Stimulated activated naive CD8-positive, alpha-beta T cell treated with anti-CD3 and anti-CD28 coated beads, Interleukin-15, Interleukin-2, amounts not matched to agents 100 ng/mL and 50 ng/mL, for 24 hours (primary cell): ENCODE data around the gene TMEM156.
A peak's percentile ranks its signal among the peaks of the same experiment; 100 is the strongest.
"Not testable (repeated sequence)": the region's sequence is repeated elsewhere in the genome, so short reads cannot be mapped to it uniquely, and the experiment has no call there.

Source experiments
- H3K27ac Mint-ChIP-seq: one replicate; pipeline ENCODE4 v1.8.0; 2021; ENCODE audit warnings: mild to moderate bottlenecking, mixed read lengths
- H3K27me3 Mint-ChIP-seq: one replicate; pipeline ENCODE4 v1.8.0; 2021; ENCODE audit warnings: mixed read lengths
- H3K36me3 Mint-ChIP-seq: one replicate; pipeline ENCODE4 v1.8.0; 2021; ENCODE audit warnings: low read depth, mixed read lengths
- H3K4me1 Mint-ChIP-seq: one replicate; pipeline ENCODE4 v1.8.0; 2021; ENCODE audit warnings: low read depth, mixed read lengths
- H3K4me3 Mint-ChIP-seq: one replicate; pipeline ENCODE4 v1.8.0; 2021; ENCODE audit warnings: mild to moderate bottlenecking, mixed read lengths
- H3K9me3 Mint-ChIP-seq: one replicate; pipeline ENCODE4 v1.8.0; 2021; ENCODE audit warnings: mixed read lengths

Gene TMEM156

DNA sequence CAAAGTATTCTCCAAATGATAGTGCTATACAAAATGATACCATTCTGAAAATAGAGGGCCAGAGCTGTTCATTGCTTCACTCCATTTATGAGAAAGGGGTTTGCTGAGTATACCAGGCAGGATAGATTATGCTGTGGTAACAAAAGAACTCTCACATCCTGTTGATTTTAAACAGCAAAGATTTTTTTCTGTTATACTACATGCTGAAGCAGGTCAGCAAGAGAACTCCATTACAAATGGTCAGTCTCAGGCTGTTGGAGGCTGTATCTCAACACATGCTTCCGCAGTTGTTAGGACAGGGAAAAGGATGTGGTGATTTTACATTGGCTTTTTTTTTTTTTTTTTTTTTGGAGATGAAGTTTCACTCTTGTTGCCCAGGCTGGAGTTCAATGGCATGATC, 16.1 kb upstream of the TMEM156 start:
- no peaks in the 10 kb centered on the region for H3K27me3 Mint-ChIP-seq
- H3K4me3 Mint-ChIP-seq: no peak overlapping the region
- no peak overlapping the region for H3K27ac Mint-ChIP-seq
- no peaks in the 10 kb centered on the region for H3K9me3 Mint-ChIP-seq
- peaks cover 12% of the 10 kb centered on the region for H3K36me3 Mint-ChIP-seq
- H3K4me1 Mint-ChIP-seq: peaks cover 47% of the 10 kb centered on the region

DNA sequence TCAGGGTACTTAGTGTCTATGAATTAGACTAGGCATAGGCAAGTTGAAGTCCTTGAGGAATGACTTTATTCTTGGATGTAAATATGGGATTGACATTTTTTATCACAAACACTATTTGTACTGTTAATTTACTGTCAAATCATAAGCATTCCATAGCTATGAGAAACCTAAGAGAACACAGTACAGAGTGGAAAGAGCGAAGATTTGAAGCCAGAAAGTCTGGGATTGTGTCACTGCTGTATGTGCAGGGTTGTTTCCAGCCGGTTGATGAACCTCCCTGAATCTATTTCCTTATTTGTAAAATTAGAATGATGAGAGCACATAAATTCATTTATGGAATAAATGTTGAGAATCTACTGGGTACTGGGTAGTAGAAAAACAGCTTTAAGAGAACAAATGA, 15.5 kb upstream of the TMEM156 start:
- Mint-ChIP-seq H3K36me3 (peaks cover 12% of the 10 kb centered on the region), H3K9me3 (no peaks in the 10 kb centered on the region), H3K27me3 (no peaks in the 10 kb centered on the region), H3K4me3 (peak overlapping the region; percentile 17), H3K27ac (peak overlapping the region; percentile 55), H3K4me1 (peaks cover 51% of the 10 kb centered on the region)

- Mint-ChIP-seq H3K4me1 (peaks cover 56% of the 10 kb centered on the region), H3K36me3 (peaks cover 12% of the 10 kb centered on the region), H3K27me3 (no peaks in the 10 kb centered on the region), H3K4me3 (peak overlapping the region; percentile 92), H3K9me3 (no peaks in the 10 kb centered on the region), H3K27ac (peak overlapping the region; percentile 92)
Measured at GRCh38 chr4:39046249-39046648, 14.0 kb upstream of the TMEM156 start.

- Mint-ChIP-seq H3K9me3 (no peaks in the 10 kb centered on the region), H3K4me1 (peaks cover 56% of the 10 kb centered on the region), H3K36me3 (peaks cover 12% of the 10 kb centered on the region), H3K4me3 (peak overlapping the region; percentile 92), H3K27ac (peak overlapping the region; percentile 92), H3K27me3 (no peaks in the 10 kb centered on the region)
Measured at GRCh38 chr4:39045827-39046221, 13.6 kb upstream of the TMEM156 start.

- H3K4me3 Mint-ChIP-seq: peak overlapping the region; percentile 92
- peaks cover 12% of the 10 kb centered on the region for H3K36me3 Mint-ChIP-seq
- no peaks in the 10 kb centered on the region for H3K9me3 Mint-ChIP-seq
- peaks cover 56% of the 10 kb centered on the region for H3K4me1 Mint-ChIP-seq
- no peaks in the 10 kb centered on the region for H3K27me3 Mint-ChIP-seq
- H3K27ac Mint-ChIP-seq: peak overlapping the region; percentile 92
Measured at GRCh38 chr4:39044956-39045826, 13.0 kb upstream of the TMEM156 start.

DNA sequence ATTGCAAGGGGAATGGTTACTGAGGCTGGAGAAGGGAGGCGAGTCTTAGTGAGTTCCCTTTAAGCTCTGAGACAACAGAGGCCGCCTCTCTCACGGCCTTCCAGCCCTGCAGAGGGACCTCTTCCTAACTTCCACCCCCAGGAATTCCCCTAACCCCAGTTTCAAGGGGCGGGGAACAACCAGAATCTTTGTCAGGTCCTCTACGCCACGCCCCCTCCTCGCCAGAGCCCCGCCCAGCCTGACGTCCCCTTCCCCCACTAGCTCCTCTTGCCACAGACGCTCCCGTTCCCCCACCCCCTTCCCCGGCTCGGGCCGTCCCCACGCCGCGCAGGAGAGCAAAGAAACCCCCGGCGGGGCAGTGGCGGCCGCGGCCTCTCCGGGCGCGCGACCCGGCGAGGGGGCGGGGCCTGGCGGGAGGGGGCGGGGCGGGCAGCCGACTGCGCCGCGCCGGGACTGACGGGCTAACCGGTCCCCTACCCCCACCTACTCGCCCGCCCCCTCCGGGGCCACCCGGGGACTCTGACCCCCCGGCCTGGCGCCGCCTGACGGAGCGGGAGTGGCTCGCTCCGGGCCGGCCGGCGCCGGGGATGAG, 12.3 kb upstream of the TMEM156 start:
- peaks cover 12% of the 10 kb centered on the region for H3K36me3 Mint-ChIP-seq
- no peaks in the 10 kb centered on the region for H3K9me3 Mint-ChIP-seq
- no peaks in the 10 kb centered on the region for H3K27me3 Mint-ChIP-seq
- H3K27ac Mint-ChIP-seq: peak overlapping the region; percentile 89
- H3K4me1 Mint-ChIP-seq: peaks cover 56% of the 10 kb centered on the region
- H3K4me3 Mint-ChIP-seq: peak overlapping the region; percentile 87

DNA sequence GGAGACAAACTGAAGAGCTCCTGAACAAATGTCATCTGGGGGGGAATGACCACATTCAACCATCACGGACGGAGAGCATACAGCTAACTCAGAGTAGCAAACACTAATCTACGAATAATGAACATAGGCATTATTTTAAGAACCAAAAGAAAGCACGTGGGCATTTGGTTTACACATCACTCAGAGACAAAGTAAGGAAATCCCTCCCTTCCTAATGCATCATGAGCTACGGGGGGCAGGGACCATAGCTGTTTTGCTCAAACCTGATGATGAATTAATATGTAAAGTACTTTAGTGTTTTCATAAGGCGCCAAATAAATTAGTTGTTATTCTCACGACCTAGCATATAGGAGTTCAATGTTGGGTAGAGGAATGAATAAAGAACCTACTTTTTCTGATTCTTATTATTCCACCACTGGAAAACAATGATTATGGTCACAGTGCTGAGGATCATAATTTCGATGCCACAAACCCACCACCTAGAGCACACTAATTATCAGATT, 11.7 kb upstream of the TMEM156 start:
- Mint-ChIP-seq H3K27me3 (no peaks in the 10 kb centered on the region), H3K27ac (peak overlapping the region; percentile 89), H3K9me3 (no peaks in the 10 kb centered on the region), H3K4me3 (peak overlapping the region; percentile 87), H3K4me1 (peaks cover 55% of the 10 kb centered on the region), H3K36me3 (peaks cover 12% of the 10 kb centered on the region)

- H3K4me1 Mint-ChIP-seq: peaks cover 49% of the 10 kb centered on the region
- H3K9me3 Mint-ChIP-seq: no peaks in the 10 kb centered on the region
- no peaks in the 10 kb centered on the region for H3K27me3 Mint-ChIP-seq
- H3K4me3 Mint-ChIP-seq: peak overlapping the region; percentile 87
- peaks cover 12% of the 10 kb centered on the region for H3K36me3 Mint-ChIP-seq
- peak overlapping the region; percentile 89 for H3K27ac Mint-ChIP-seq
Measured at GRCh38 chr4:39043058-39043860, 11.1 kb upstream of the TMEM156 start.

- Mint-ChIP-seq H3K4me3 (no peak overlapping the region), H3K9me3 (no peaks in the 10 kb centered on the region), H3K27me3 (no peaks in the 10 kb centered on the region), H3K4me1 (peaks cover 40% of the 10 kb centered on the region), H3K36me3 (peaks cover 4% of the 10 kb centered on the region), H3K27ac (no peak overlapping the region)
Measured at GRCh38 chr4:39042366-39042765, 10.2 kb upstream of the TMEM156 start.

- Mint-ChIP-seq H3K4me1 (peaks cover 38% of the 10 kb centered on the region), H3K27me3 (no peaks in the 10 kb centered on the region), H3K27ac (no peak overlapping the region), H3K9me3 (no peaks in the 10 kb centered on the region), H3K36me3 (no peaks in the 10 kb centered on the region), H3K4me3 (no peak overlapping the region)
Measured at GRCh38 chr4:39039108-39039507, 6.9 kb upstream of the TMEM156 start.

DNA sequence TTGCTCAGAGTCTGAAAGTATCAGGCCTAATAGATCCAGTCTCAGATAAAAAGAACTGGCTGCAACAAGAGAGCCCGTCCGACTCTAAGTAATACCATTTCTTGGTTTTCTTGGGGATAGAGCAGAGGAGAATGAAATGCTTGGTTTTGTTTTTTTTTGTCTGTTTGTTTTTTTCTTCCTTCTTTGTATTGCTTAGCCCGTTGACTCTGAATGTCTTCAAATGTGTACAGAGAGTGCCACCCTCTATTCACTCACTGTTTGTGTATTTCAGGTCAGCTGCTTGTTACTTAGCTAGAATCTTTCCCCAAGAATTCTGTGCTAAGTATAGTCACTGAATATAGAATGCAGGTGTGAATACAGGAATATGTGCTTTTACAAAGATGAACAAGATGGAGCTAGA, 5.7 kb upstream of the TMEM156 start:
- Mint-ChIP-seq H3K27ac (no peak overlapping the region), H3K36me3 (no peaks in the 10 kb centered on the region), H3K27me3 (no peaks in the 10 kb centered on the region), H3K4me3 (no peak overlapping the region), H3K4me1 (peaks cover 35% of the 10 kb centered on the region), H3K9me3 (no peaks in the 10 kb centered on the region)

- Mint-ChIP-seq H3K4me3 (no peak overlapping the region), H3K9me3 (no peaks in the 10 kb centered on the region), H3K36me3 (no peaks in the 10 kb centered on the region), H3K27me3 (no peaks in the 10 kb centered on the region), H3K4me1 (peaks cover 38% of the 10 kb centered on the region), H3K27ac (no peak overlapping the region)
Measured at GRCh38 chr4:39037491-39037825, 5.2 kb upstream of the TMEM156 start.

- H3K4me3 Mint-ChIP-seq: no peak overlapping the region
Measured at GRCh38 chr4:39036172-39036571, 4.0 kb upstream of the TMEM156 start.

DNA sequence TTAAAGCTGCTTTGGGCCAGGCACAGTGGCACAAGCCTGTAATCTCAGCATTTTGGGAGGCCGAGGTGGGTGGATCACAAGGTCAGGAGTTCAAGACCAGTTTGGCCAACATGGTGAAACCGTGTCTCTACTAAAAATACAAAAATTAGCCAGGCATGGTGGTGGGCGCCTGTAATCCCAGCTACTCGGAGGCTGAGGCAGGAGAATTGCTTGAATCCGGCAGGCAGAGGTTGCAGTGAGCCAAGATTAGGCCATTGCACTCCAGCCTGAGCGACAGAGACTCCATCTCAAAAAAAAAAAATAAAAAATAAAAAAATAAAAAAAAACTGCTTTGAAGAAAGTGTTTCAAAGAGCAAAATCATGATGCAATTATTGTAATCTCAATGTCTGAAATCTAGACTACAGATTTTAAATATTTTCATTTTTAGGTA, 604 bp downstream of the TMEM156 start:
- H3K4me1 Mint-ChIP-seq: peaks cover 65% of the 10 kb centered on the region
- H3K4me3 Mint-ChIP-seq: peak overlapping the region; percentile 84
- H3K36me3 Mint-ChIP-seq, H3K9me3 Mint-ChIP-seq, H3K27me3 Mint-ChIP-seq: not testable (repeated sequence)
- peak overlapping the region; percentile 81 for H3K27ac Mint-ChIP-seq

More at GRCh38 chr4:39036172-39036571, 4.0 kb upstream of the TMEM156 start:
- Mint-ChIP-seq H3K36me3 (no peaks in the 10 kb centered on the region), H3K27me3 (no peaks in the 10 kb centered on the region), H3K9me3 (no peaks in the 10 kb centered on the region), H3K4me1 (peaks cover 40% of the 10 kb centered on the region), H3K27ac (no peak overlapping the region)

DNA sequence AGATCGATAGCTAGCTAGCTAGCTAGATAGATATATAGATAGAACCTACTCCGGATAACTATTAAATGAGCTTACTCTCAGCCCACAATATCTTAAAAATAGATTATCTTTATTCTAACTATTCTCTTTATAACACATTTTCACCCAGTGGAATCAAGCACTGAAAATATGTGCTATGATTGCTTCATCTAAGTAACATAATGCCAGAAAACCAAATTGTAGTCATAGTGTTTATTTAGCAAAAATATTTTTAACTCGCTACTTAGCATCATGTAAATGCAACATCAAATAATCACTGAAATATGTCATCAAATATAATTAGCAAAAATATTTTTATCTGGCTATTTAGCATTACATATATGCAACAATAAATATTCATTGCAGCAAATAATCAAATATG, 1.5 kb downstream of the TMEM156 start:
- no peaks in the 10 kb centered on the region for H3K27me3 Mint-ChIP-seq
- no peaks in the 10 kb centered on the region for H3K9me3 Mint-ChIP-seq
- H3K4me3 Mint-ChIP-seq: peak overlapping the region; percentile 84
- H3K36me3 Mint-ChIP-seq: no peaks in the 10 kb centered on the region
- H3K27ac Mint-ChIP-seq: peak overlapping the region; percentile 93
- peaks cover 62% of the 10 kb centered on the region for H3K4me1 Mint-ChIP-seq
